Esophagus squamous epithelium (tissue), 5 donors: ENCODE data around the gene SECISBP2. TPM values are rescaled to one million over a fixed set of nuclear protein-coding genes. Genes with fewer than 3 reads are reported as not detected.
A peak's percentile ranks its signal among the peaks of the same experiment; 100 is the strongest.

Source experiments
- DNase-seq: peaks from one replicate; lab custom pipeline; 2025; lab: John Stamatoyannopoulos, UW
- H3K27ac ChIP-seq, 4 donors: fragments of 200-600 bp; sonication (generic); one replicate each; pipeline ENCODE4 v1.5.1; 2016 to 2019; ENCODE audit warnings: mild to moderate bottlenecking in 1 of 4
- H3K27me3 ChIP-seq, 4 donors: fragments of 200-600 bp; sonication (generic); 1 replicate in 3 of 4; 2 replicates in 1 of 4; pipeline versions ENCODE4 v1.5.1 to v1.6.0; 2017 to 2021; ENCODE audit warnings: antibody characterized with exemption in 1 of 4
- H3K36me3 ChIP-seq, 3 donors: fragments of 200-600 bp; sonication (generic); one replicate each; pipeline ENCODE4 v1.5.1; 2016 to 2019
- H3K4me1 ChIP-seq, 3 donors: fragments of 200-600 bp; sonication (generic); one replicate each; pipeline ENCODE4 v1.5.1; 2017 to 2019
- H3K4me3 ChIP-seq, 4 donors: fragments of 200-600 bp; sonication (generic); 1 replicate in 3 of 4; 2 replicates in 1 of 4; pipeline ENCODE4 v1.5.1; 2016 to 2019; ENCODE audit warnings: mild to moderate bottlenecking in 2 of 4, moderate library complexity in 1 of 4
- H3K9me3 ChIP-seq, 3 donors: fragments of 200-600 bp; sonication (generic); one replicate each; pipeline ENCODE4 v1.5.1; 2016 to 2019
- POLR2A ChIP-seq, 4 donors: fragments of 450-650 bp; IDR thresholded peaks; one replicate each; pipeline ENCODE4 v1.6.1; 2017; ENCODE audit warnings: antibody characterized with exemption in 4 of 4, mild to moderate bottlenecking in 4 of 4, moderate library complexity in 3 of 4
- WGBS, 2 donors: methylation state at CpG; one replicate each; pipeline ENCODE4 v1.1.5; 2018; 5-methylcytosine and 5-hydroxymethylcytosine counted together
- intact Hi-C: fragments of 100-400 bp; cut with DNase I; formaldehyde crosslinking; loops from one replicate; pipeline ENCODE4 v1.15.0; 2022
- total RNA-seq, 4 donors: library from RNA; depleted of rRNA; stranded (reverse); fragments of >200 nt; gene quantifications; one replicate each; pipeline ENCODE4 v1.1.0, GENCODE V29; 2016
- TF ChIP-seq, protein P1 (sequence below), 6 experiments: fragments of 450-650 bp in 4 of 6; fragments of 200-600 bp in 2 of 6; sonication (generic) in 2 of 6; IDR thresholded peaks; one replicate each; pipeline ENCODE4 v1.5.1; 2016 to 2019; ENCODE audit warnings: antibody characterized with exemption in 6 of 6, mild to moderate bottlenecking in 4 of 6, moderate library complexity in 4 of 6
- donor health status: DM: yes; HTN: yes; CAD: no.

Gene SECISBP2
- total RNA-seq, 4 donors from 2014 or later: 23.1 to 50.9 (median 27.7) TPM

- WGBS, 2 donors: 84 to 89% methylated on average over 12 of the region's 12 CpGs
- Histone ChIP-seq H3K4me1 (peaks cover 0 to 12% (median 9%) of the 10 kb centered on the region in 3 donors), H3K27me3 (no peaks in the 10 kb centered on the region), H3K9me3 (no peaks in the 10 kb centered on the region), H3K4me3 (no peak overlapping the region), H3K27ac (no peak overlapping the region), H3K36me3 (peaks cover 24 to 100% (median 26%) of the 10 kb centered on the region in 3 donors)
- intact Hi-C loops: no loop called here
- no peak for TF ChIP-seq POLR2A (IDR thresholded peaks at IDR 0.05)
- TF ChIP-seq, protein P1, sequence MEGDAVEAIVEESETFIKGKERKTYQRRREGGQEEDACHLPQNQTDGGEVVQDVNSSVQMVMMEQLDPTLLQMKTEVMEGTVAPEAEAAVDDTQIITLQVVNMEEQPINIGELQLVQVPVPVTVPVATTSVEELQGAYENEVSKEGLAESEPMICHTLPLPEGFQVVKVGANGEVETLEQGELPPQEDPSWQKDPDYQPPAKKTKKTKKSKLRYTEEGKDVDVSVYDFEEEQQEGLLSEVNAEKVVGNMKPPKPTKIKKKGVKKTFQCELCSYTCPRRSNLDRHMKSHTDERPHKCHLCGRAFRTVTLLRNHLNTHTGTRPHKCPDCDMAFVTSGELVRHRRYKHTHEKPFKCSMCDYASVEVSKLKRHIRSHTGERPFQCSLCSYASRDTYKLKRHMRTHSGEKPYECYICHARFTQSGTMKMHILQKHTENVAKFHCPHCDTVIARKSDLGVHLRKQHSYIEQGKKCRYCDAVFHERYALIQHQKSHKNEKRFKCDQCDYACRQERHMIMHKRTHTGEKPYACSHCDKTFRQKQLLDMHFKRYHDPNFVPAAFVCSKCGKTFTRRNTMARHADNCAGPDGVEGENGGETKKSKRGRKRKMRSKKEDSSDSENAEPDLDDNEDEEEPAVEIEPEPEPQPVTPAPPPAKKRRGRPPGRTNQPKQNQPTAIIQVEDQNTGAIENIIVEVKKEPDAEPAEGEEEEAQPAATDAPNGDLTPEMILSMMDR (IDR thresholded peaks at IDR 0.05): no peak
- DNase-seq: no peak
These were observed 76.1 kb downstream of the SECISBP2 start for GRCh38 chr9:89394412-89394811.

DNA sequence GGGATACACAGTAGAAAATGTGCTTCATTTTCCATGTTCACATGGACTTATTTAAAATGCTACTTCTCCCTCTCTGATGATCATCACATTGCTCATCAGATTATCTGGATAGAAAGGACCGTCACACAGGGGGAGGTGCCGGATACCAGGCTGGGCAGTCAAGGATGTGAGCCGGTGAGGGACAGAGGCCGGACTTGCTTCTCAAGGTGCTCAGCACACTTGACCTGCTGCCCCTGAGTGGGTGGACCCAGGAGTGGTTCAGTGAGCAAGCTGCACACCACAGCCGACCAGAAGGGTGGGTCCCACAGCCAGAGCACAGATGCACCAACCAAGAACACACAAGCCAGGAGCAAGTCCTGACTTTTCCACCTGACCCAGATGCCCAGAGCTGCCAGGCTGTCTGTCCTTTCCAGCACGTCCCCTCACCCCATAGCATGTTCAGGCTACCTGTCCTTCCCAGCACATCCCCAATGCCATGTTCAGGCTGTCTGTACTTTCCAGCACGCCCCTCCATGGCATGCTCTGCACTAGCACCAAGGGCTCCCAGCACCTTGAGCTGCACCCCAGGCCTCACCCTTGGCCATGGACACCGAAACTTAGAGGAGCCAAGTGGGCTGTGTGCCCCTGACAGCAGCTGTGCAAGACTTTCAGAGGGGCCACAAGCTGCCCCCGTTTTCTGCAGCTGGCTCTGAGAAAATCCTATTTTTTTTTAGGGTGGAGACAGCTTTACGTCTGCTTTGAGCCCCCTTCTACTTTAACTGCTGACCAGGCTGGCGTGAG lies 77.8 kb downstream of the SECISBP2 start:
- Histone ChIP-seq H3K27me3 (no peaks in the 10 kb centered on the region), H3K4me1 (no peaks in the 10 kb centered on the region), H3K27ac (no peak overlapping the region), H3K4me3 (no peak overlapping the region), H3K36me3 (peaks cover 22 to 99% (median 24%) of the 10 kb centered on the region in 3 donors), H3K9me3 (no peaks in the 10 kb centered on the region)
- intact Hi-C loops: no loop called here
- TF ChIP-seq POLR2A (IDR thresholded peaks at IDR 0.05): no peak
- TF ChIP-seq, protein P1 (IDR thresholded peaks at IDR 0.05): no peak
- no peak for DNase-seq
- WGBS, 2 donors: 81 to 84% methylated on average over 7 to 8 of the region's 11 CpGs

GRCh38 chr9:89397471-89397870 lies 79.2 kb downstream of the SECISBP2 start:
- H3K36me3 ChIP-seq: peaks cover 16 to 99% (median 21%) of the 10 kb centered on the region in 3 donors
- H3K27ac ChIP-seq: no peak overlapping the region
- no peaks in the 10 kb centered on the region for H3K9me3 ChIP-seq
- TF ChIP-seq, protein P1 (IDR thresholded peaks at IDR 0.05): no peak
- no peak for TF ChIP-seq POLR2A (IDR thresholded peaks at IDR 0.05)
- H3K4me1 ChIP-seq: no peaks in the 10 kb centered on the region
- intact Hi-C loops: no loop called here
- no peak for DNase-seq
- WGBS, 2 donors: 94 to 95% methylated on average over 4 to 5 of the region's 5 CpGs
- H3K4me3 ChIP-seq: no peak overlapping the region
- H3K27me3 ChIP-seq: no peaks in the 10 kb centered on the region

DNA sequence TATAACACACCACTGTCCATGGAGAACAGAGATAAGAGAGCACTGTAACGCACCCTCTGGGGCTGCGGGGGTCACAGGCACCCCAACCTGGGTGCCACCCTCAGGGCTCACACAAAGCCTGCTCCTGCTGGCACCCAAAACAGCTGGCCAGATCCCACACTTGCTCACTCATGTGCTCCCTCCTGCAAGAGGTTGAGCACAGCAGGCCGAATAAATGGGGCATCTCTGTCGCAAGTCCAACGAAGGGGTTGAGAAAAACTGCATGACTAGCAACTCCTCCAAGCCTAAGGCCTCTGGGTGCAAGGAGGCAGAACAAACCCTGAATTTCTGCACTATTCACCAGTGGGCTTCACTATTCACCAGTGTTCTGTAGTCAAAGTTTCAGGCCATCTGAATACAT lies 80.3 kb downstream of the SECISBP2 start:
- Histone ChIP-seq H3K4me1 (no peaks in the 10 kb centered on the region), H3K4me3 (no peak overlapping the region), H3K9me3 (no peaks in the 10 kb centered on the region), H3K27ac (no peak overlapping the region), H3K36me3 (peaks cover 9 to 99% (median 12%) of the 10 kb centered on the region in 3 donors), H3K27me3 (no peaks in the 10 kb centered on the region)
- intact Hi-C loops: no loop called here
- WGBS, 2 donors: 83 to 100% methylated on average over 2 to 3 of the region's 5 CpGs
- DNase-seq: no peak
- no peak for TF ChIP-seq POLR2A (IDR thresholded peaks at IDR 0.05)
- TF ChIP-seq, protein P1 (IDR thresholded peaks at IDR 0.05): no peak

DNA sequence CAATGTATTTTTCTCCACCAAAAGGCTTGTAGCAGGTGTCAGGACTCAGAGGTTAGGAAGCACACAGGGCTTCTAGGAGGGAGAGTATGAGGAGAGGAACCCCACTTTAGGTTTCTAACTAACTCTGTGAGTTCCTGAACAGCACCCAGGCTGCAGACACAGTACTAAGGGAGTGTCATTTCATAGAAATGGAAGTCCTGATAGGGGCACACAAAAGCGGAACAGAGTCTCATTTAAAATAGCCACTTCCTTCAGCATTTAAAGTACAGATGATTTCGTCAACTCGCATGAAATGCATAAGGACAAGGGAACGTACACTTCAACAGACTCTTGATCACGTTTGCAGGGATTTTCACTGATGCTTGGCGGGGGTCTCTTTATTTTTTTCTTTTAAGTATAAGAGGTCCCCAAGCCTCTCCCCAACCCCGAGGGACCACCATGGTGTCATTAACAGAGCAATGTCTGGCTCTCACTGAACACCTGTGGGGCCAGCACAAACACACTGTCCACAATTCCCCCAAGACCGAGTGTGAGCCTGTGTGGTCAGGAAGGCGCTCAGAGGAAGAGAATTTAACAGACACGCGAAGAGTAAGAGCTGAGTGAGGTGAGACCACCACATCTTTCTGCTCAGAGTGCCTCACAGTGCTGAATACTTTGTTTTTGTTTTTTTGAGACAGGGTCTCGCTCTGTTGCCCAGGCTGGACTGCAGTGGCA lies 82.3 kb downstream of the SECISBP2 start:
- Histone ChIP-seq H3K9me3 (no peaks in the 10 kb centered on the region), H3K4me1 (peaks cover 0 to 4% (median 0%) of the 10 kb centered on the region in 3 donors), H3K4me3 (no peak overlapping the region), H3K27ac (peak overlapping the region in 2 of 4 donors; percentile 42 to 71), H3K27me3 (no peaks in the 10 kb centered on the region), H3K36me3 (peaks cover 9 to 99% (median 16%) of the 10 kb centered on the region in 3 donors)
- intact Hi-C loops: no loop called here
- TF ChIP-seq, protein P1 (IDR thresholded peaks at IDR 0.05): no peak
- peak in 1 of 4 donors; percentile 27 for TF ChIP-seq POLR2A (IDR thresholded peaks at IDR 0.05)
- DNase-seq: no peak
- WGBS, 2 donors: 74 to 86% methylated on average over 11 to 12 of the region's 12 CpGs
